ENCODE results near the gene HS2ST1. TPM values are rescaled to one million over a fixed set of nuclear protein-coding genes. Genes with fewer than 3 reads are reported as not detected.

HS2ST1 gene
- total and polyA plus RNA-seq, 8 donors: 22.5 to 92.2 (median 70.7) TPM

DNA sequence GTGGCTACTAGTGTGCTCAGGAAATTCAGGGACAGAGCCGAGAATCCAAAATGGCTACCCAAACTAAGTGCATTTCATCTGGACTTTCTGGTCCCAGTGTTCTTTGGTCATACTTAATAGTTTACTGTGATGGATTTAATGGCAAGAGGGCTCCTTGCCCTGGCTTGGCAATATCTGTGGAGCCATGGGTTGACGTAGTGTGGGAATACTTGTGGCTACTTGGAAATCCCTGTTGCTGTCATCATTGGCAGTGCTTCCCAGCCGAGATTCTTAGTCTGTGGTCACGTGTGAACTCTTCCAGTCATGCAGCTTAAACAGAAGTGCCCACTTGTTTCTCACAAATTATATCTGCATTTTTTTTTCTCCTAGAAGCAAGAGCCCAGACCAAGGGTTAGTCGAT lies 198.9 kb downstream of the HS2ST1 start:
- no peak overlapping the region for H3K4me3 ChIP-seq
- H3K27ac ChIP-seq: no peak overlapping the region
- ATAC-seq (peak; percentile 64), DNase-seq (peak in 1 of 4 donors; percentile 59)
- no peaks in the 10 kb centered on the region for H3K36me3 ChIP-seq
- H3K9me3 ChIP-seq: no peaks in the 10 kb centered on the region
- H3K4me1 ChIP-seq: peaks cover 0 to 6% of the 10 kb centered on the region in 2 donors
- TF ChIP-seq, protein P1, sequence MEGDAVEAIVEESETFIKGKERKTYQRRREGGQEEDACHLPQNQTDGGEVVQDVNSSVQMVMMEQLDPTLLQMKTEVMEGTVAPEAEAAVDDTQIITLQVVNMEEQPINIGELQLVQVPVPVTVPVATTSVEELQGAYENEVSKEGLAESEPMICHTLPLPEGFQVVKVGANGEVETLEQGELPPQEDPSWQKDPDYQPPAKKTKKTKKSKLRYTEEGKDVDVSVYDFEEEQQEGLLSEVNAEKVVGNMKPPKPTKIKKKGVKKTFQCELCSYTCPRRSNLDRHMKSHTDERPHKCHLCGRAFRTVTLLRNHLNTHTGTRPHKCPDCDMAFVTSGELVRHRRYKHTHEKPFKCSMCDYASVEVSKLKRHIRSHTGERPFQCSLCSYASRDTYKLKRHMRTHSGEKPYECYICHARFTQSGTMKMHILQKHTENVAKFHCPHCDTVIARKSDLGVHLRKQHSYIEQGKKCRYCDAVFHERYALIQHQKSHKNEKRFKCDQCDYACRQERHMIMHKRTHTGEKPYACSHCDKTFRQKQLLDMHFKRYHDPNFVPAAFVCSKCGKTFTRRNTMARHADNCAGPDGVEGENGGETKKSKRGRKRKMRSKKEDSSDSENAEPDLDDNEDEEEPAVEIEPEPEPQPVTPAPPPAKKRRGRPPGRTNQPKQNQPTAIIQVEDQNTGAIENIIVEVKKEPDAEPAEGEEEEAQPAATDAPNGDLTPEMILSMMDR (IDR thresholded peaks at IDR 0.05): no peak
- H3K27me3 ChIP-seq: no peaks in the 10 kb centered on the region
- intact Hi-C loops (cut with DNase I): no loop called here

DNA sequence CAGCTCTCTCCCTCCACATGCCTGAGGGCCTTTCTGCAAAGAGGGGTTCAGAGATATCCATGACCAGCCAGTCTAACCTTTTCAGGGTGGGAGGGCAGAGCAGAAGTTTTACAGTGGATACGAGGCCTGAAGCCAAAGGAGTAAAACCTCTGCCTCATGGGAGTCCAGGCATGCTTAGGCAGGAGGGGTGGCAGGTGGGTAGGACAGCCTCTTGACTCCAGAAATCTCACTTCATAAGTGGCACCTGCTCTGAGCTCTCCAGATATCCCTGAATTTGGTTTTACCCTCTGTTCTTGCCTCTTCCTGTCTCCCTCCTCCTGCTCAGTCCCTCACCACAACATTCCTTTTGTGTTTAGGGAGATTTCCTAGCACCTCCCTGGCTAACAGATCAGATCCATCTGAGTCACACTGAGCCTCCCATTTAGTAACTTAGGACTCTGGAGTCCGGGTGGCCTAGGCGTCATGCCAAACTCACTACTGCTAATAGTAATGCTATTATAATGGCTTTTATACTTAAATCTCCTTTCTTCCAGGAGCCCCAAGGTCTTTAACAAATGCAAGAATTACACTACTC lies 201.0 kb downstream of the HS2ST1 start:
- peak; percentile 39 for ATAC-seq

DNA sequence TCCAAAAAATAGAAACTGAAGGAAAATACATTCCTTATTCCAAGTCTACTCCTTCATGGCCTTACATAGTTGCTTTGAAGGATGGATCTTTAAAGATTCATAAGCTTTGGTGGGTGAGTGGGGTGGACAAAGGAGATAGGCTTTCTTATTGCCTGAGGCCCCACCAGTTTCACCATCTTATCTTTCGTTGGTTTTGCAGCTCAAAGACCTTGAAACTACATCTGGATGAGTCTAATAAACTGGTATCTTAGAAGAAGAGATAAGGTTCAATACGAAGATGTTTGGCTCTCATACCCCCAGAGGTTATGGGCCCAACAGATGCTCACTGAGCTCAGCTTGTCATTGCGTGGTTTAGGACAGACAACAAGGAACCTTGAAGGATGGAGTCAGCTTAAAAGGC lies 201.5 kb downstream of the HS2ST1 start:
- no peak for ATAC-seq
- intact Hi-C loops (cut with DNase I): no loop called here
- DNase-seq: no peak

More for the DNA sequence above, 201.0 kb downstream of the HS2ST1 start:
- no peak overlapping the region for H3K4me3 ChIP-seq
- no peak overlapping the region for H3K27ac ChIP-seq
- TF ChIP-seq, protein P1 (IDR thresholded peaks at IDR 0.05): no peak
- peak in 2 of 4 donors; percentile 59 to 68 for DNase-seq
- no peaks in the 10 kb centered on the region for H3K9me3 ChIP-seq
- intact Hi-C loops (cut with DNase I): no loop called here
- H3K4me1 ChIP-seq: peaks cover 0 to 6% of the 10 kb centered on the region in 2 donors
- H3K36me3 ChIP-seq: no peaks in the 10 kb centered on the region
- H3K27me3 ChIP-seq: no peaks in the 10 kb centered on the region

DNA sequence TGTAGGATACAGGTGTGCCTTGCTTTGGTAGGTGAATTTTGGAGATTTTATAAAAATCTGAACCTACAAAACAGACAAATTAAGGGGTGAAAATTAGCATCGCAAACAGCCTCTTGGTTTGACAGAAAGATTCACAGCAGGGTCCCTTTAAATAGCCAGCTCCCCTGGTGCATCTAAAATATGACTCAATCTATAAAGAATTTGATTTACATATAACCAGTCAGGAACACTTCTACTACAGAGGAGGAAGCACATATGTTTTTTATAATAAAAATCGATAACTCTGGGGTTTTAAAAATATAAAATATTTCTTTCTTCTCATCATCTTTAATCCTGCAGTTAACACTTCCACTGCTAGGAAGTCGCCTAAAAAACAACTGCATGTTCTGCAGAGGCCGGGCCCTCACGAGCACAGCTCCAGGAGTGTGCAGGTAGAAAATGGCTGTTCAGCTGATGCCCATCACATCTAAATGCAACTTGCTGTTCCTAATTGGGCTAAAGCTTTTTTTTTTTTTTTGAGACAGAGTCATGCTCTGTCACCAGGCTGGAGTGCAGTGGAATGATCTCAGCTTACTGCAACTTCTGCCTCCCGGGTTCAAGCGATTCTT lies 203.4 kb downstream of the HS2ST1 start:
- no peaks in the 10 kb centered on the region for H3K36me3 ChIP-seq
- H3K27me3 ChIP-seq: no peaks in the 10 kb centered on the region
- H3K4me1 ChIP-seq: peaks cover 0 to 6% of the 10 kb centered on the region in 2 donors
- intact Hi-C loops (cut with DNase I): no loop called here
- H3K27ac ChIP-seq: no peak overlapping the region
- H3K4me3 ChIP-seq: no peak overlapping the region
- TF ChIP-seq, protein P1 (IDR thresholded peaks at IDR 0.05): no peak
- H3K9me3 ChIP-seq: no peaks in the 10 kb centered on the region
- DNase-seq (no peak), ATAC-seq (no peak)

More for the DNA sequence above, 201.5 kb downstream of the HS2ST1 start:
- Histone ChIP-seq H3K9me3 (no peaks in the 10 kb centered on the region), H3K36me3 (no peaks in the 10 kb centered on the region), H3K4me1 (peaks cover 0 to 6% of the 10 kb centered on the region in 2 donors), H3K27ac (no peak overlapping the region), H3K27me3 (no peaks in the 10 kb centered on the region), H3K4me3 (no peak overlapping the region)
- TF ChIP-seq, protein P1 (IDR thresholded peaks at IDR 0.05): no peak

DNA sequence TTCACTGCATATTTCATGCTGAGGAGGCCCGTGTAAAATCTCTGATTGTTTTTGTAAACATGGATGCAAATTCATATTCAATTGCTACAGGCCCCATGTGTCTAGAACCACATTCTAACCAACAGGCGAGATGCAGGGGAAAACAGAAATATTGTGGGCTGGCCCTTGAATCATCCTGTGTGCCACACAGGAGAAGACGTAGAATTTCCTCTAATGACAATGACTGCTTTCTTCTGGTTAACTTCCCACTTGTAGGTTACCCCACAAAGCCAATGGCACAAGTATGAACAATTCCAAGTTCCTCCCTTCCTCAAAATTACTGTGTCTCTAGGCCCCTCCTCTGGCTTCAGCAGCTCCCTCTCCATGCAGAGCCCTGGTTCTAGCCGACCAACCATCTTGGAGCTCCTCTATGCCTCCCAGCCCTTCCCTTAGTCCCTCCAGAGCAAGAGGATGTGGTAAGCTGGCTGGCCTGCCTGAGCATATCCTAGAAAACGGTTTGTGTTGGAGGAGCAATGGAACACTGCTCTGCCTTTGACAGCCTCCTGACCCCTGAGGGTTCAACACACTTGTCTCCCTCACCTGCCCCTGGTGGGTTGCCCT lies 205.2 kb downstream of the HS2ST1 start:
- TF ChIP-seq, protein P1 (IDR thresholded peaks at IDR 0.05): no peak
- no peak for DNase-seq
- H3K27me3 ChIP-seq: no peaks in the 10 kb centered on the region
- ATAC-seq: no peak
- H3K36me3 ChIP-seq: no peaks in the 10 kb centered on the region
- H3K4me1 ChIP-seq: no peaks in the 10 kb centered on the region
- H3K9me3 ChIP-seq: no peaks in the 10 kb centered on the region
- no peak overlapping the region for H3K27ac ChIP-seq
- no peak overlapping the region for H3K4me3 ChIP-seq
- intact Hi-C loops (cut with DNase I): no loop called here
